GM12878 (cell line): ENCODE measurements around the gene FFAR2. TPM values are rescaled to one million over a fixed set of nuclear protein-coding genes. Genes with fewer than 3 reads are reported as not detected.
A peak's percentile ranks its signal among the peaks of the same experiment; 100 is the strongest.

ENCODE experiments used
- BCL11A ChIP-seq: IDR thresholded peaks from 2 replicates; pipeline ENCODE4 v1.6.1; 2011; ENCODE audit warnings: low read depth, low read length
- BRCA1 ChIP-seq: IDR thresholded peaks from 2 replicates; pipeline ENCODE4 v1.6.1; 2011; ENCODE audit warnings: low read depth, low read length, improper control_type of control experiment
- CBX5 ChIP-seq: sonication (generic); IDR thresholded peaks from 2 replicates; pipeline ENCODE4 v1.6.1; 2016; ENCODE audit warnings: low read depth, moderate library complexity, mild to moderate bottlenecking, inconsistent platforms
- CEBPZ ChIP-seq: fragments of 150-350 bp; IDR thresholded peaks from 2 replicates; pipeline ENCODE4 v1.6.1; 2016; ENCODE audit warnings: low read depth, low read length
- CHD1 ChIP-seq: IDR thresholded peaks from 2 replicates; pipeline ENCODE4 v1.6.1; 2012; ENCODE audit warnings: low read depth, low read length, improper control_type of control experiment
- CREB1 ChIP-seq: IDR thresholded peaks from 2 replicates; pipeline ENCODE4 v1.6.1; 2012; ENCODE audit warnings: low read depth, mild to moderate bottlenecking, inconsistent platforms
- DPF2 ChIP-seq: fragments of 450-650 bp; IDR thresholded peaks from 2 replicates; pipeline ENCODE4 v1.6.1; 2017; ENCODE audit warnings: mild to moderate bottlenecking
- EGR1 ChIP-seq, 2 experiments: IDR thresholded peaks; 1 replicate in 1 of 2; 2 replicates in 1 of 2; pipeline ENCODE4 v1.6.1; 2011 to 2012; ENCODE audit warnings: low read depth in 2 of 2, low read length in 2 of 2, borderline replicate concordance in 1 of 2, mild to moderate bottlenecking in 1 of 2, moderate library complexity in 1 of 2
- ETV6 ChIP-seq, 2 experiments: fragments of 450-650 bp in 1 of 2; IDR thresholded peaks in 1 of 2; conservative IDR thresholded peaks in 1 of 2; 2 replicates each; pipeline ENCODE4 v1.6.1; 2014; ENCODE audit warnings: antibody characterized with exemption in 1 of 2, borderline replicate concordance in 1 of 2, low read depth in 1 of 2, mild to moderate bottlenecking in 1 of 2, moderate library complexity in 1 of 2
- FOXK2 ChIP-seq: fragments of 450-650 bp; IDR thresholded peaks from 2 replicates; pipeline ENCODE4 v1.6.1; 2017; ENCODE audit warnings: mild to moderate bottlenecking, moderate library complexity
- IKZF1 ChIP-seq: fragments of 450-650 bp; conservative IDR thresholded peaks from 2 replicates; pipeline ENCODE4 v1.6.1; 2017; ENCODE audit warnings: antibody characterized with exemption, mild to moderate bottlenecking
- MAX ChIP-seq: IDR thresholded peaks from 2 replicates; pipeline ENCODE4 v1.6.1; 2012; ENCODE audit warnings: low read depth, low read length, improper control_type of control experiment
- MEF2B ChIP-seq: fragments of 450-650 bp; IDR thresholded peaks from 2 replicates; pipeline ENCODE4 v1.6.1; 2018; ENCODE audit warnings: mild to moderate bottlenecking, moderate library complexity; ENCODE audit not compliant: partially characterized antibody, poor library complexity, severe bottlenecking
- MXI1 ChIP-seq: fragments of 150-350 bp; IDR thresholded peaks from 2 replicates; pipeline ENCODE4 v1.6.1; 2011; ENCODE audit warnings: low read depth, mild to moderate bottlenecking, inconsistent platforms, low read length, improper control_type of control experiment
- NFIC ChIP-seq: IDR thresholded peaks from 2 replicates; pipeline ENCODE4 v1.6.1; 2012; ENCODE audit warnings: low read depth, mild to moderate bottlenecking, inconsistent platforms, low read length, moderate library complexity
- NFXL1 ChIP-seq: fragments of 450-650 bp; IDR thresholded peaks from 2 replicates; pipeline ENCODE4 v1.6.1; 2017; ENCODE audit warnings: antibody characterized with exemption, mild to moderate bottlenecking, borderline replicate concordance
- NFYA ChIP-seq: IDR thresholded peaks from 2 replicates; pipeline ENCODE4 v1.6.1; 2011; ENCODE audit warnings: low read depth, mild to moderate bottlenecking, low read length, improper control_type of control experiment, borderline replicate concordance
- PML ChIP-seq: IDR thresholded peaks from 2 replicates; pipeline ENCODE4 v1.6.1; 2012; ENCODE audit warnings: low read length, inconsistent platforms
- TARDBP ChIP-seq: IDR thresholded peaks from 2 replicates; pipeline ENCODE4 v1.6.1; 2016; ENCODE audit warnings: borderline replicate concordance
- ZBED1 ChIP-seq: IDR thresholded peaks from 2 replicates; pipeline ENCODE4 v1.6.1; 2016; ENCODE audit warnings: borderline replicate concordance
- ZBTB4 ChIP-seq: fragments of 450-650 bp; formaldehyde crosslinking; IDR thresholded peaks from 2 replicates; pipeline ENCODE4 v1.4.0; 2022; ENCODE audit warnings: mild to moderate bottlenecking, moderate library complexity
- ZNF207 ChIP-seq: fragments of 450-650 bp; IDR thresholded peaks from 2 replicates; pipeline ENCODE4 v1.6.1; 2014; ENCODE audit warnings: antibody characterized with exemption, mild to moderate bottlenecking, borderline replicate concordance
- ZNF217 ChIP-seq: fragments of 450-650 bp; IDR thresholded peaks from 2 replicates; pipeline ENCODE4 v1.6.1; 2017; ENCODE audit warnings: antibody characterized with exemption, mild to moderate bottlenecking
- ZNF384 ChIP-seq: IDR thresholded peaks from 2 replicates; pipeline ENCODE4 v1.6.1; 2012; ENCODE audit warnings: low read depth, mild to moderate bottlenecking, low read length, improper control_type of control experiment, borderline replicate concordance
- ZSCAN29 ChIP-seq: fragments of 450-650 bp; IDR thresholded peaks from 2 replicates; pipeline ENCODE4 v1.6.1; 2017; ENCODE audit warnings: mild to moderate bottlenecking, moderate library complexity
- polyA plus RNA-seq, 11 experiments: library from polyadenylated mRNA; depleted of rRNA in 4 of 11; unstranded in 6 of 11; stranded (reverse) in 5 of 11; fragments of >200 nt; fragmentation: Nextera tagmentation in 4 of 11; fragmentation: Illumina TruSeq in 1 of 11; extraction: Ambion mirVana in 4 of 11; extraction: Trizol in 1 of 11; gene quantifications; 1 replicate in 1 of 11; 2 replicates in 10 of 11; pipeline versions ENCODE4 v1.2.1 to v1.2.3, GENCODE V29; 2011 to 2016; ENCODE audit warnings: inconsistent platforms in 2 of 11, missing spikeins in 2 of 11, low read depth in 1 of 11
- total RNA-seq, 4 experiments: library from RNA; depleted of rRNA in 3 of 4; stranded (reverse); fragments of >200 nt in 3 of 4; fragmentation: Illumina TruSeq in 1 of 4; extraction: Trizol in 1 of 4; gene quantifications; 2 replicates each; pipeline versions ENCODE4 v1.2.1 to v1.2.3, GENCODE V29; 2013 to 2021

The FFAR2 gene
- total and polyA plus RNA-seq, 10 of the 15 experiments (the other 5 are each of a cell fraction or from before 2014, with no cell fraction given) = 0.05 to 4.0 (median 2.1) TPM

GRCh38 chr19:35404879-35405622 lies 43.0 kb upstream of the FFAR2 start (continued):
- TF ChIP-seq EGR1 (IDR thresholded peaks at IDR 0.05; ENCODE audit: borderline replicate concordance in 1 of 2, low read depth in 2 of 2, low read length in 2 of 2) = peak in 1 of 2 experiments; percentile 38; a peak in 1 of 3 replicates
- TF ChIP-seq CHD1 = 0 out of 2 replicates have a peak, but pooled peaks have one; percentile 27
- no peak for TF ChIP-seq ZNF207
- peak; percentile 91; the same call in 1 of the 2 replicates for TF ChIP-seq ZBED1
- TF ChIP-seq TARDBP = no peak
- no peak for TF ChIP-seq ZSCAN29
- TF ChIP-seq ETV6 (conservative IDR thresholded peaks at IDR 0.05 in 1 of 2, IDR thresholded peaks at IDR 0.05 in 1 of 2; ENCODE audit: borderline replicate concordance in 1 of 2, low read depth in 1 of 2) = peak in 1 of 2 experiments; percentile 51; a peak in 1 of 4 replicates
- no peak for TF ChIP-seq ZBTB4 (CRISPR knock-in tag)
- no peak for TF ChIP-seq BRCA1
- peak; percentile 55 for TF ChIP-seq MEF2B
- TF ChIP-seq NFXL1 = no peak
- no peak for TF ChIP-seq CEBPZ
- peak; percentile 82; the same call in 1 of the 2 replicates for TF ChIP-seq NFIC
- no peak for TF ChIP-seq CBX5
- TF ChIP-seq FOXK2 = no peak
- TF ChIP-seq ZNF217 = peak; percentile 58; the same call in 1 of the 2 replicates
- TF ChIP-seq NFYA = no peak
- no peak for TF ChIP-seq PML
- TF ChIP-seq DPF2 = peak; percentile 79; the same call in 1 of the 2 replicates
- no peak for TF ChIP-seq MXI1
- peak; percentile 78 for TF ChIP-seq CREB1
- TF ChIP-seq IKZF1 = peak; percentile 83
- TF ChIP-seq BCL11A = peak; percentile 87
- TF ChIP-seq ZNF384 = no peak
- no peak for TF ChIP-seq MAX
